Endothelial cell of umbilical vein (primary cell): ENCODE measurements around the gene KCNG2. TPM values are rescaled to one million over a fixed set of nuclear protein-coding genes. Genes with fewer than 3 reads are reported as not detected.

Experiments
- BruUV-seq: library from RNA; stranded (reverse); fragments of 400-500 nt; replicated peaks from 2 replicates; lab custom pipeline; 2021; lab: Mats Ljungman, UMichigan
- CTCF ChIA-PET: fragments of 300-600, 350-600 bp; sonication (Branson Sonifier 250); formaldehyde crosslinking; loops from one replicate; lab custom pipeline; 2021; ENCODE audit warnings: antibody characterized with exemption, inconsistent platforms; lab: Charles Lee
- POLR2A ChIA-PET: fragments of 300-600, 350-600 bp; sonication (Branson Sonifier 250); formaldehyde crosslinking; loops from one replicate; lab custom pipeline; 2021; ENCODE audit warnings: antibody characterized with exemption, inconsistent platforms; lab: Charles Lee
- DNase-seq: peaks from one replicate; pipeline ENCODE4 v3.0.0-alpha.2; 2011; ENCODE audit warnings: low read depth, low spot score
- FAIRE-seq: peaks from 2 replicates; lab custom pipeline; 2011; peaks lifted over from hg19 to GRCh38; lab: Jason Lieb, UNC
- H2AFZ ChIP-seq: 2 replicates; pipeline ENCODE4 v1.6.0; 2012; ENCODE audit warnings: low read depth, low read length, control low read depth, inconsistent platforms
- H3K27ac ChIP-seq: 2 replicates; pipeline ENCODE4 v1.5.1; 2011; ENCODE audit warnings: low read depth, mild to moderate bottlenecking, control low read depth, low read length, moderate library complexity; ENCODE audit not compliant: insufficient read depth
- H3K27me3 ChIP-seq, 2 experiments: 2 replicates each; pipeline versions ENCODE4 v1.6.0 to v1.6.1; 2011; ENCODE audit warnings: low read length in 2 of 2, mixed read lengths in 1 of 2; ENCODE audit not compliant: control insufficient read depth in 2 of 2, insufficient read depth in 2 of 2
- H3K36me3 ChIP-seq, 2 experiments: 2 replicates in 1 of 2; 3 replicates in 1 of 2; pipeline ENCODE4 v1.5.1; 2011; ENCODE audit warnings: low read length in 2 of 2, mild to moderate bottlenecking in 1 of 2, moderate library complexity in 1 of 2; ENCODE audit not compliant: control insufficient read depth in 2 of 2, insufficient read depth in 2 of 2; ENCODE audit errors: extremely low read depth in 1 of 2
- H3K4me1 ChIP-seq: 3 replicates; pipeline ENCODE4 v1.5.1; 2011; ENCODE audit warnings: mild to moderate bottlenecking, low read length; ENCODE audit not compliant: control insufficient read depth, insufficient read depth; ENCODE audit errors: extremely low read depth
- H3K4me2 ChIP-seq: 2 replicates; pipeline ENCODE4 v1.6.1; 2011; ENCODE audit warnings: low read length, control low read depth, mixed read lengths; ENCODE audit not compliant: insufficient read depth
- H3K4me3 ChIP-seq, 3 experiments: fragments of 200-600 bp in 1 of 3; sonication (generic), shearing (Covaris generic) in 1 of 3; replicated peaks in 1 of 3; 2 replicates each; pipeline ENCODE4 v1.5.1; 2011 to 2016; ENCODE audit warnings: control low read depth in 3 of 3, low read length in 3 of 3, mild to moderate bottlenecking in 2 of 3, inconsistent platforms in 1 of 3, low read depth in 1 of 3, moderate library complexity in 1 of 3; ENCODE audit not compliant: insufficient read depth in 1 of 3
- H3K79me2 ChIP-seq: 2 replicates; pipeline ENCODE4 v1.6.0; 2012; ENCODE audit warnings: low read length, inconsistent platforms; ENCODE audit not compliant: control insufficient read depth, insufficient read depth
- H3K9ac ChIP-seq: replicated peaks from 2 replicates; pipeline ENCODE3; 2011; ENCODE audit warnings: low read length, control low read depth; ENCODE audit not compliant: insufficient read depth; ENCODE audit errors: extremely low read depth
- H3K9me1 ChIP-seq: replicated peaks from 3 replicates; pipeline ENCODE4 v1.6.0; 2011; ENCODE audit warnings: mild to moderate bottlenecking, low read length; ENCODE audit not compliant: control insufficient read depth, insufficient read depth; ENCODE audit errors: extremely low read depth
- H3K9me3 ChIP-seq: replicated peaks from 2 replicates; pipeline ENCODE4 v1.5.1; 2012; ENCODE audit warnings: low read length, inconsistent platforms; ENCODE audit not compliant: control insufficient read depth, insufficient read depth
- H4K20me1 ChIP-seq: replicated peaks from 2 replicates; pipeline ENCODE3; 2011; ENCODE audit warnings: mild to moderate bottlenecking, low read length; ENCODE audit not compliant: control insufficient read depth, insufficient read depth; ENCODE audit errors: extremely low read depth
- EZH2 ChIP-seq: IDR thresholded peaks from 2 replicates; pipeline ENCODE4 v1.6.1; 2012; ENCODE audit warnings: borderline replicate concordance, low read depth, mild to moderate bottlenecking, moderate library complexity, low read length, inconsistent platforms; ENCODE audit not compliant: severe bottlenecking
- FOS ChIP-seq: IDR thresholded peaks from 2 replicates; pipeline ENCODE4 v1.6.1; 2011; ENCODE audit warnings: mild to moderate bottlenecking, low read length, moderate library complexity, borderline replicate concordance; ENCODE audit not compliant: insufficient read depth
- GATA2 ChIP-seq: IDR thresholded peaks from 2 replicates; pipeline ENCODE4 v1.7.0; 2011; ENCODE audit warnings: low read depth, mild to moderate bottlenecking, moderate library complexity, mixed read lengths, low read length; ENCODE audit not compliant: insufficient read length, insufficient read depth
- JUN ChIP-seq: IDR thresholded peaks from 2 replicates; pipeline ENCODE4 v1.6.1; 2011; ENCODE audit warnings: borderline replicate concordance, low read depth; ENCODE audit not compliant: insufficient read length, insufficient read depth
- MAX ChIP-seq: IDR thresholded peaks from 2 replicates; pipeline ENCODE4 v1.6.1; 2011; ENCODE audit not compliant: insufficient read depth, insufficient read length
- MYC ChIP-seq: IDR thresholded peaks from one replicate; pipeline ENCODE4 v1.6.1; 2011; ENCODE audit warnings: mild to moderate bottlenecking, low read depth, low read length
- POLR2A ChIP-seq: IDR thresholded peaks from 2 replicates; pipeline ENCODE4 v1.6.1; 2012; ENCODE audit warnings: low read depth, mild to moderate bottlenecking, control low read depth, low read length
- POLR2AphosphoS5 ChIP-seq: IDR thresholded peaks from 2 replicates; pipeline ENCODE4 v1.6.1; 2012; ENCODE audit warnings: low read depth, mild to moderate bottlenecking, control low read depth, low read length, moderate library complexity; ENCODE audit not compliant: insufficient read depth
- dilution Hi-C: fragments of 300-500 bp; cut with MboI; formaldehyde crosslinking; loops from one replicate; pipeline ENCODE4 v1.15.0; 2019; ENCODE audit warnings: low sequenced_read_pairs; ENCODE audit not compliant: extremely low pct_ligation_motif_present
- intact Hi-C: fragments of 100-400 bp; cut with micrococcal nuclease; formaldehyde crosslinking; loops from one replicate; pipeline ENCODE4 v1.10.0; 2022
- polyA plus RNA-seq, 4 experiments: library from polyadenylated mRNA; depleted of rRNA in 3 of 4; stranded (reverse) in 3 of 4; unstranded in 1 of 4; fragments of >200 nt; gene quantifications; 2 replicates each; pipeline versions ENCODE4 v1.2.1 to v1.2.3, GENCODE V29; 2011 to 2012; ENCODE audit warnings: missing spikeins in 1 of 4
- total RNA-seq: library from RNA; stranded (reverse); gene quantifications from 2 replicates; pipeline ENCODE4 v1.2.3, GENCODE V29; 2021
- TF ChIP-seq, protein P1 (sequence below), 2 donors: IDR thresholded peaks; 1 replicate in 1 of 2; 2 replicates in 1 of 2; pipeline ENCODE4 v1.5.1; 2011; ENCODE audit warnings: low read length in 2 of 2, mild to moderate bottlenecking in 2 of 2, moderate library complexity in 2 of 2, control low read depth in 1 of 2, inconsistent platforms in 1 of 2, low read depth in 1 of 2; ENCODE audit not compliant: insufficient read depth in 1 of 2; ENCODE audit errors: extremely low read depth in 1 of 2

The KCNG2 gene
- total and polyA plus RNA-seq, 2 donors (not counting 3 experiments of a cell fraction or from before 2014, with no cell fraction given): not detected

GRCh38 chr18:79916546-79917168 lies 118.9 kb downstream of the KCNG2 start:
- H4K20me1 ChIP-seq: no peaks in the 10 kb centered on the region
- no peak overlapping the region for H3K9ac ChIP-seq
- H3K4me3 ChIP-seq: no peak overlapping the region
- DNase-seq: no peak
- no peak overlapping the region for H3K27ac ChIP-seq
- H3K9me1 ChIP-seq: no peaks in the 10 kb centered on the region
- no peak overlapping the region for H3K4me2 ChIP-seq
- no peak for FAIRE-seq
- no peak overlapping the region for H2AFZ ChIP-seq
- TF ChIP-seq, protein P1, sequence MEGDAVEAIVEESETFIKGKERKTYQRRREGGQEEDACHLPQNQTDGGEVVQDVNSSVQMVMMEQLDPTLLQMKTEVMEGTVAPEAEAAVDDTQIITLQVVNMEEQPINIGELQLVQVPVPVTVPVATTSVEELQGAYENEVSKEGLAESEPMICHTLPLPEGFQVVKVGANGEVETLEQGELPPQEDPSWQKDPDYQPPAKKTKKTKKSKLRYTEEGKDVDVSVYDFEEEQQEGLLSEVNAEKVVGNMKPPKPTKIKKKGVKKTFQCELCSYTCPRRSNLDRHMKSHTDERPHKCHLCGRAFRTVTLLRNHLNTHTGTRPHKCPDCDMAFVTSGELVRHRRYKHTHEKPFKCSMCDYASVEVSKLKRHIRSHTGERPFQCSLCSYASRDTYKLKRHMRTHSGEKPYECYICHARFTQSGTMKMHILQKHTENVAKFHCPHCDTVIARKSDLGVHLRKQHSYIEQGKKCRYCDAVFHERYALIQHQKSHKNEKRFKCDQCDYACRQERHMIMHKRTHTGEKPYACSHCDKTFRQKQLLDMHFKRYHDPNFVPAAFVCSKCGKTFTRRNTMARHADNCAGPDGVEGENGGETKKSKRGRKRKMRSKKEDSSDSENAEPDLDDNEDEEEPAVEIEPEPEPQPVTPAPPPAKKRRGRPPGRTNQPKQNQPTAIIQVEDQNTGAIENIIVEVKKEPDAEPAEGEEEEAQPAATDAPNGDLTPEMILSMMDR (IDR thresholded peaks at IDR 0.05; ENCODE audit: extremely low read depth in 1 of 2, insufficient read depth in 1 of 2, low read depth in 1 of 2, low read length in 2 of 2): no peak
- TF ChIP-seq FOS (no peak), POLR2AphosphoS5 (no peak), JUN (no peak), GATA2 (no peak), POLR2A (no peak), MAX (no peak), MYC (no peak), EZH2 (no peak)
- no peaks in the 10 kb centered on the region for H3K27me3 ChIP-seq
- H3K4me1 ChIP-seq: no peaks in the 10 kb centered on the region
- intact Hi-C loops (no loop called here), dilution Hi-C loops (no loop called here)
- ChIA-PET CTCF (interaction anchor here (1.3 kb wide), 1 partner anchor 11 kb away, joined by 3 read pairs; no protein-coding TSS in a partner anchor), POLR2A (no interaction called here)
- no peaks in the 10 kb centered on the region for H3K9me3 ChIP-seq
- H3K36me3 ChIP-seq: peaks cover 0 to 7% of the 10 kb centered on the region in 2 experiments
- H3K79me2 ChIP-seq: no peaks in the 10 kb centered on the region
- BruUV-seq: no TSS peak
